Testis (tissue), 3 donors: ENCODE results near the gene CAMKMT. TPM values are rescaled to one million over a fixed set of nuclear protein-coding genes. Genes with fewer than 3 reads are reported as not detected.

Experiments
- DNase-seq: peaks from one replicate; pipeline ENCODE4 v3.0.0-alpha.2; 2019
- H3K27ac ChIP-seq, 2 donors: fragments of 200-600 bp; sonication (generic); one replicate each; pipeline ENCODE4 v1.5.1; 2019
- H3K27me3 ChIP-seq: fragments of 200-600 bp; sonication (generic); one replicate; pipeline ENCODE4 v1.5.1; 2019
- H3K36me3 ChIP-seq: fragments of 200-600 bp; sonication (generic); one replicate; pipeline ENCODE4 v1.5.1; 2017; ENCODE audit warnings: low read depth; ENCODE audit errors: missing control alignments
- H3K4me1 ChIP-seq: fragments of 200-600 bp; sonication (generic); one replicate; pipeline ENCODE4 v1.5.1; 2019
- H3K4me3 ChIP-seq, 2 donors: fragments of 200-600 bp; sonication (generic); one replicate each; pipeline ENCODE4 v1.5.1; 2017 to 2019
- H3K9me3 ChIP-seq: fragments of 200-600 bp; sonication (generic); one replicate; pipeline ENCODE4 v1.5.1; 2017
- CTCF ChIP-seq, 3 experiments: fragments of 450-650 bp in 2 of 3; fragments of 200-600 bp in 1 of 3; sonication (generic) in 1 of 3; IDR thresholded peaks; one replicate each; pipeline ENCODE4 v1.5.1; 2016 to 2019; ENCODE audit warnings: antibody characterized with exemption in 3 of 3, mild to moderate bottlenecking in 2 of 3, moderate library complexity in 1 of 3
- POLR2A ChIP-seq: fragments of 450-650 bp; IDR thresholded peaks from one replicate; pipeline ENCODE4 v1.6.1; 2017; ENCODE audit warnings: antibody characterized with exemption, mild to moderate bottlenecking, moderate library complexity
- WGBS, 2 donors: methylation state at CpG; one replicate each; pipeline ENCODE4 v1.1.5; 2018; 5-methylcytosine and 5-hydroxymethylcytosine counted together
- intact Hi-C: fragments of 100-400 bp; cut with DNase I; formaldehyde crosslinking; loops from one replicate; pipeline ENCODE4 v1.15.1; 2023; ENCODE audit warnings: low total_unique reads
- polyA plus RNA-seq: library from polyadenylated mRNA; stranded (reverse); fragments of 350-450 nt; fragmentation: Illumina TruSeq; extraction: RNeasy Lipid Tissue Mini Kit (QIAGEN cat#74804); gene quantifications from one replicate; pipeline ENCODE4 v1.2.3, GENCODE V29; 2014; ENCODE audit warnings: low read depth, low replicate concordance; ENCODE audit not compliant: insufficient read depth
- total RNA-seq, 2 donors: library from RNA; depleted of rRNA; stranded (reverse); fragments of >200 nt; gene quantifications; one replicate each; pipeline ENCODE4 v1.2.3, GENCODE V29; 2016

Gene CAMKMT
- total and polyA plus RNA-seq, 3 donors from 2014 or later = 15.9 to 21.2 (median 18.5) TPM

DNA sequence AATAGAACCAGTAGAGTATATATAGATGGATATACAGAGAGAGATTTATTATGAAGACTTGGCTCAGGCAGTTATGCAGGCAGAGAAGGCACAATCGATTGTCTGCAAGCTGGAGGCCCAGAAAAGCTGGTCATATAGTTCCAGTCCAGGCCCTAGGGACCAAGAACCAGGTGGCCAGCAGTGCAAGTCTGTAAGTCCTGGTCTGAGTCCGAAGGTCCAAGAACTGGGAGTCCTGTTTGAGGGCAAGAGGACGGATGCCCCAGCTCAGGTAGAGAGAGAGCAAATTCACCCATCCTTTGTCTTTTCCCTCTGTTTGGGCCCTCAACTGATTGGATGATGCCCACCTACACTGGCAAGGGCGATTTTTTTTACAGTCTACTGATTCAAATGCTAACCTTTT lies 164.6 kb downstream of the CAMKMT start:
- intact Hi-C loops = no loop called here
- no peak overlapping the region for H3K27ac ChIP-seq
- no peaks in the 10 kb centered on the region for H3K9me3 ChIP-seq
- no peaks in the 10 kb centered on the region for H3K36me3 ChIP-seq
- TF ChIP-seq CTCF (IDR thresholded peaks at IDR 0.05) (no peak), POLR2A (no peak)
- 90 to 97% methylated on average over 4 of the region's 4 CpGs for WGBS, 2 donors
- H3K4me1 ChIP-seq = no peaks in the 10 kb centered on the region
- no peak for DNase-seq
- no peaks in the 10 kb centered on the region for H3K27me3 ChIP-seq
- H3K4me3 ChIP-seq = no peak overlapping the region

DNA sequence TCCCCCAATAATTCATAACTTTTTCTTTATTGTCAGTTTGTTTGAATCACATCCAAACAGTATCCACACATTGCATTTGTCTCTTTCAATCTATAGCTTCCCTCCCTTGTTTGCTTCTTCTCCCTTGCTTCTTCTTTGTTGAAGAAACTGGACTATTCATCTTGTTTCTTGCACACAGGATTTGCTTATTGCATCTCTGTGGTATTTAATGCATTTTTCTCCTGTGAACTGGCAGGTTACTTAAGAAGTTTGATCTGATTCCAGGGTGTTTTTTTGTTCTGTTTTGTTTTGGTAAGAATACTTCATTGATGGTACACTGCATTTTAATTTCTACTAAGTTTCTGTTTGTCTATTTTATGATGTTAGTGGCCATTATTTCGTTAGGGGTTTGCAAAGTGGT lies 166.8 kb downstream of the CAMKMT start:
- intact Hi-C loops = no loop called here
- Histone ChIP-seq H3K9me3 (no peaks in the 10 kb centered on the region), H3K4me3 (no peak overlapping the region), H3K27ac (no peak overlapping the region), H3K4me1 (no peaks in the 10 kb centered on the region), H3K27me3 (no peaks in the 10 kb centered on the region), H3K36me3 (no peaks in the 10 kb centered on the region)
- TF ChIP-seq CTCF (IDR thresholded peaks at IDR 0.05) = no peak
- no peak for TF ChIP-seq POLR2A
- 93 to 96% methylated on average over 1 of the region's 1 CpG for WGBS, 2 donors
- no peak for DNase-seq

- no peak for DNase-seq
- no peak overlapping the region for H3K27ac ChIP-seq
Observed at GRCh38 chr2:44529448-44529847, 167.7 kb downstream of the CAMKMT start.

DNA sequence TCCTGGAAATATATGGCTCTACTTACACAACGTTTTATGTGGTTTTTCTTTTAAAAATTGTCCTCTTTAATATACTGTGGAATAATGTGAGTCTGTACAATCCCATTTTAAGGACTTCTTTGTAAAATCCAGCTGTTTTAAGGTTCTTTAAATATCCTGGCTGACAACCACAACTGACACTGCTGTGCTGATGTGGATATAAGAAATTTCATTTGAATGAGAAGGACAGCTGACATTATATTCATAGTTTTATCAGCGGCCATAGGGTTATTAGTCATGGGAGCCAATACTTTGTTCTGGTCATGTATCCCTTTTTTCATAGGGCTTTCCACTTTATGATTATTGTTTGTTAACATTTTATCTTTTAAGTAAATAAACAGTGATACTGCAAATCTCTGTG lies 169.5 kb downstream of the CAMKMT start:
- no peak overlapping the region for H3K27ac ChIP-seq
- no peak for DNase-seq
- no peaks in the 10 kb centered on the region for H3K4me1 ChIP-seq
- H3K9me3 ChIP-seq = no peaks in the 10 kb centered on the region
- no peaks in the 10 kb centered on the region for H3K36me3 ChIP-seq
- no peaks in the 10 kb centered on the region for H3K27me3 ChIP-seq
- intact Hi-C loops = no loop called here
- 82 to 90% methylated on average over 2 of the region's 2 CpGs for WGBS, 2 donors
- H3K4me3 ChIP-seq = no peak overlapping the region
- TF ChIP-seq POLR2A = no peak
- no peak for TF ChIP-seq CTCF (IDR thresholded peaks at IDR 0.05)

More at GRCh38 chr2:44529448-44529847, 167.7 kb downstream of the CAMKMT start:
- Histone ChIP-seq H3K4me3 (no peak overlapping the region), H3K9me3 (no peaks in the 10 kb centered on the region), H3K36me3 (no peaks in the 10 kb centered on the region), H3K4me1 (no peaks in the 10 kb centered on the region), H3K27me3 (no peaks in the 10 kb centered on the region)
- TF ChIP-seq CTCF (IDR thresholded peaks at IDR 0.05) (no peak), POLR2A (no peak)
- intact Hi-C loops = no loop called here

DNA sequence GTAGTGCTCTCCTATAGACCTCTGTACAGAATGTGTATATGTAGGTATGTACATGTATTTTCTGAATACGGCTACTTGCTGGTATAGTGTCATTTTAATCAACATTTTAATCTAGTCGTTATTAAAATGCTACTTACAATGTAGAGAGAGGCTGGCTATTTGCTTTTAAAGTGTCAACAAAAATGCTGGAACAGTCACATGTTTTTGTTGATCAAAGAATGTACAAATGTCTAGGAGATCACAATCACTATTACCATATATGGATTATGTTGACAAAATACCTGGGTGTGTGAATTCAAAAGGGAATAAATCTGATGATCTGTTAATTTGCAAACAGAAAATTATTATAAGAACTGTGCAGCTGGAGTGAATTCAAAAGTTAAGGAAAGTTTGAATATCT lies 170.3 kb downstream of the CAMKMT start:
- DNase-seq = no peak
- no peaks in the 10 kb centered on the region for H3K9me3 ChIP-seq
- WGBS, 2 donors = 92 to 95% methylated on average over 2 of the region's 2 CpGs
- intact Hi-C loops = no loop called here
- H3K36me3 ChIP-seq = no peaks in the 10 kb centered on the region
- TF ChIP-seq CTCF (IDR thresholded peaks at IDR 0.05) = no peak
- TF ChIP-seq POLR2A = no peak
- no peaks in the 10 kb centered on the region for H3K27me3 ChIP-seq
- H3K27ac ChIP-seq = no peak overlapping the region
- H3K4me1 ChIP-seq = no peaks in the 10 kb centered on the region
- no peak overlapping the region for H3K4me3 ChIP-seq
